ENCODE measurements around the gene IBSP.

Gene IBSP

GRCh38 chr4:87838890-87839591 is 39.7 kb downstream of the IBSP start:
- DNase-seq: no peak

DNA sequence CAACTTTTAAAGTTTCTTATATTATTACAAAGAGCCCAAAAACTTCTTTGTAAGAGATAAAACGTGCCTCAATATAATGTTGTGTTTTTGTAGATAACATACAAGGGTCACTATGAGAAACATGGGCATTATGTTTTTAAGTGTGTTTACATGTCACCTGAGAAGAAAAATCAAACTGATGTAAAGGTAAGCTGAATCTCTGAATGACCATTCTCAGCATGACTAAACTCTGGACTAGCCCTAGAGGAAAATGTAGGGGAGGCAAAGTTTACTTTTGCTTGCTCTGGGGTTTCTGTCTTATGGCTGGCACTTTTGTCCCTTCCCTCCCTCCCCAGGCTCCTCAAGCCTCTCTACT is 40.2 kb downstream of the IBSP start:
- no peak for DNase-seq

DNA sequence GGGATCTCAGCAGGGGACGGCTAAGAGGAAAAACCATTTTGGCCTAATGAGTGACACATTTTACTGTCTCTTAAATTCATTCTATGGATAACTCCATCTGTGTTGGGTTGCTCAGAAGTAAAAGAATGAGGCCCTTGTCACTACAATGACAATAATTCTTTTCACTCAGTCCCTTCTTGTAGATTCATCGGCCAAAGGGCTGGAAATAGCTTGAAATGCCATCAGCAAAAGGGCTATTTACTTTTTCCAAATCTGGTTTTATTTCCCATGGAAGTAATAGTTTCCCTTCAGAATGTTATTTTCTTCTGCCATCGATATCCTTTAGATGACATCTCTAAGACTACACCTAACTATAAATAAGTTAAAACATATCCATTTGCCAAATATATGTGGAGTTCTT is 40.8 kb downstream of the IBSP start:
- no peak for DNase-seq

DNA sequence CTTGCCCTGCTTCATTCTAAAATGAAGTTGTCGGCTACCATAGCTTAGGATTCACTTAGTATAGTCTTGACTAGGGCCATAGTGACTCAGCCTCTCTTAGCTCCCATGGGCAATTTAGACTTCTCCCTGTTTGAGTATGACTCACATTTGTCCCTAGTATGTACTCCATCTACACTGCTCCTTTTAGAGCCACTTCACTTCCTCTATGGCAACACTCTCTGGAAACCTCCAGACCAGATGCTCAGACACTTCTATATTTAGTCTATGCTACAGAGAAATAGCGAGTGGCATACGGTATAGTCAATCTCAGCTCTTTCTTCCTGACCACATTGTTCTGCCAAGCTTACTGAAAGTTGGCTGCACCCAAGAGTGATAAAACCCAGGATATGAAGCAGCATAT is 44.6 kb downstream of the IBSP start:
- no peak for DNase-seq

- DNase-seq: no peak
Observed at GRCh38 chr4:87844452-87844851, 45.1 kb downstream of the IBSP start.

GRCh38 chr4:87846226-87846625 is 46.9 kb downstream of the IBSP start:
- DNase-seq: no peak

- peak in 1 of 2 experiments; percentile 0 for DNase-seq
Observed at GRCh38 chr4:87848622-87849351, 49.4 kb downstream of the IBSP start.

GRCh38 chr4:87849612-87850011 is 50.3 kb downstream of the IBSP start:
- no peak for DNase-seq

- DNase-seq: no peak
Observed at GRCh38 chr4:87851332-87851731, 52.0 kb downstream of the IBSP start.

- no peak for DNase-seq
Observed at GRCh38 chr4:87851953-87852352, 52.6 kb downstream of the IBSP start.

GRCh38 chr4:87853108-87853507 is 53.8 kb downstream of the IBSP start:
- DNase-seq: no peak

DNA sequence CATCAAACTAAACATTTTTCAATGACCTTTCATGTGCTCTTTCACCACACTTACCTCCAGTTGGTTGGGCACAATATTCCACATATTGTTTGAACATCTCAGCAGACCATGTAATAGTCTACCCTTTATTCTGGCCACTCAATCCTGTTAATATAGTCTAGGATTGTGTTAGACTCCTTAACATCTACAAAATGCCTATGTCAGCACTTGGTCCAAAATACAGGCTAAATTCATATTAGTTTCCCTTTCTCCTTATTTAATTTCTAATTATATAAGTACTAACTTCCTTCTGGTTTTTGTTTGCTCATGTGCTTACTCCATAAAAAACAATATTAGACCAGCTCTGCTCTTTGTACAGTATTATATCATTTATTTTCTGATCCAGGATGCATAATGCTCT is 54.5 kb downstream of the IBSP start:
- no peak for DNase-seq

DNA sequence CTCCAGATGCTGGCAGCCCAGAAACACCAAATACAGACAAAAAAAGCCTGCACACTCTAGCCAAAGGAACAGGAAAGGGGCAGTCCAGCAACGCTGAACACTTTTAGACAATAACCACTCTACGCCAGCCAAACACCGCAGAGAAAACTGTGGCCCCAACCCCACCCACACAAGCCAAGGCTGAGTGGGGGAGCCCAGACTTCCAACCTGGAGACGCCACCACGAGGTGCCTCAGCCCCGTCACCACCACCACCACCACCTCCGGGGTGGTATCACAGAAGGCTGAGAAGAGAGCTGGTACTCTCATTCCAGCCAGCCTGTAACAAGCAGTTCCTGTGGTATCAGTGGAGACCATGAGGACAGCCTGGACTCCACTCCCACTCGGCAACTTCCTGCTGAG is 56.2 kb downstream of the IBSP start:
- no peak for DNase-seq

GRCh38 chr4:87856816-87857215 is 57.5 kb downstream of the IBSP start:
- no peak for DNase-seq

GRCh38 chr4:87857789-87858188 is 58.4 kb downstream of the IBSP start:
- no peak for DNase-seq
